HCT116 (cell line): ENCODE results near the gene OR5C1. TPM values are rescaled to one million over a fixed set of nuclear protein-coding genes. Genes with fewer than 3 reads are reported as not detected.

Source experiments
- ATAC-seq: fragments of 200-7000 bp; cut with Tn5 transposase; 2 replicates; pipeline ENCODE4 v1.9.1; 2020; ENCODE audit warnings: mild to moderate bottlenecking, moderate library complexity
- BruUV-seq: library from RNA; stranded (reverse); fragments of 400-500 nt; replicated peaks from 2 replicates; lab custom pipeline; 2021; lab: Mats Ljungman, UMichigan
- CTCF ChIA-PET: fragments of 300-600 bp; sonication (Branson Sonifier 250); formaldehyde crosslinking; loops from one replicate; lab custom pipeline; 2021; ENCODE audit warnings: antibody characterized with exemption; lab: Charles Lee
- POLR2A ChIA-PET: fragments of 300-600, 350-600 bp; sonication (Branson Sonifier 250); formaldehyde crosslinking; loops from one replicate; lab custom pipeline; 2021; ENCODE audit warnings: antibody characterized with exemption; lab: Charles Lee
- RAD21 ChIA-PET, 2 experiments: fragments of 300-600 bp; sonication (Branson Sonifier 250); formaldehyde crosslinking; loops; one replicate each; lab custom pipeline; 2023; ENCODE audit warnings: low total read pairs in 2 of 2; ENCODE audit not compliant: uncharacterized antibody in 2 of 2, unreplicated experiment in 2 of 2, low non-redundant PET in 1 of 2; lab: Charles Lee
- DNase-seq: peaks from one replicate; pipeline ENCODE4 v3.0.0-alpha.2; 2010; ENCODE audit warnings: low read depth, low spot score
- H2AFZ ChIP-seq: fragments of 200-600 bp; shearing (Covaris generic), sonication (generic); 2 replicates; pipeline ENCODE4 v1.6.1; 2017; ENCODE audit warnings: low read depth, mixed run types, mixed read lengths, antibody characterized with exemption, low read length; ENCODE audit not compliant: poor library complexity, severe bottlenecking
- H3K27ac ChIP-seq: 2 replicates; pipeline ENCODE4 v1.5.1; 2012; ENCODE audit warnings: low read depth, low read length
- H3K27me3 ChIP-seq: fragments of 200-600 bp; sonication (generic); 2 replicates; pipeline ENCODE4 v1.6.1; 2016; ENCODE audit warnings: mixed run types, low read length, mixed read lengths; ENCODE audit not compliant: insufficient read depth
- H3K36me3 ChIP-seq, 2 experiments: fragments of 200-500 bp in 1 of 2; fragments of 200-600 bp in 1 of 2; sonication (Bioruptor generic) in 1 of 2; sonication (generic) in 1 of 2; 2 replicates each; pipeline versions ENCODE4 v1.5.1 to v1.6.1; 2014 to 2016; ENCODE audit warnings: low read length in 2 of 2, inconsistent platforms in 1 of 2, mixed read lengths in 1 of 2, mixed run types in 1 of 2; ENCODE audit not compliant: insufficient read depth in 2 of 2, control insufficient read depth in 1 of 2
- H3K4me1 ChIP-seq, 2 experiments: fragments of 200-600 bp in 1 of 2; sonication (generic) in 1 of 2; 2 replicates each; pipeline versions ENCODE4 v1.5.1 to v1.6.1; 2012 to 2017; ENCODE audit warnings: low read length in 2 of 2, inconsistent platforms in 1 of 2, mild to moderate bottlenecking in 1 of 2, mixed read lengths in 1 of 2, mixed run types in 1 of 2, moderate library complexity in 1 of 2; ENCODE audit not compliant: insufficient read depth in 2 of 2, control insufficient read depth in 1 of 2
- H3K4me2 ChIP-seq: fragments of 200-600 bp; sonication (generic); 2 replicates; pipeline ENCODE4 v1.6.1; 2017; ENCODE audit warnings: mixed run types, low read length, mixed read lengths
- H3K4me3 ChIP-seq, 2 experiments: fragments of 200-600 bp in 1 of 2; sonication (generic) in 1 of 2; replicated peaks in 1 of 2; 2 replicates each; pipeline ENCODE4 v1.5.1; 2011 to 2016; ENCODE audit warnings: low read length in 2 of 2, control low read depth in 1 of 2, low read depth in 1 of 2, mild to moderate bottlenecking in 1 of 2, mixed read lengths in 1 of 2, mixed run types in 1 of 2
- H3K79me2 ChIP-seq: fragments of 200-600 bp; sonication (generic); 2 replicates; pipeline ENCODE4 v1.6.1; 2017; ENCODE audit warnings: mild to moderate bottlenecking, mixed run types, low read length, moderate library complexity, mixed read lengths; ENCODE audit not compliant: insufficient read depth
- H3K9ac ChIP-seq: fragments of 200-600 bp; sonication (generic); 2 replicates; pipeline ENCODE4 v1.6.1; 2016; ENCODE audit warnings: low read length, mixed read lengths
- H3K9me2 ChIP-seq: fragments of 200-600 bp; sonication (generic), shearing (Covaris generic); 2 replicates; pipeline ENCODE4 v1.6.1; 2017; ENCODE audit warnings: mixed run types, mild to moderate bottlenecking, moderate library complexity; ENCODE audit not compliant: insufficient read depth
- H3K9me3 ChIP-seq, 2 experiments: fragments of 200-500 bp in 1 of 2; fragments of 200-600 bp in 1 of 2; sonication (Bioruptor generic) in 1 of 2; sonication (generic) in 1 of 2; 2 replicates each; pipeline ENCODE4 v1.6.1; 2014 to 2017; ENCODE audit warnings: low read length in 2 of 2, mixed read lengths in 2 of 2, inconsistent platforms in 1 of 2, low read depth in 1 of 2, mild to moderate bottlenecking in 1 of 2, mixed run types in 1 of 2, moderate library complexity in 1 of 2; ENCODE audit not compliant: control insufficient read depth in 1 of 2, insufficient read depth in 1 of 2
- H4K20me1 ChIP-seq: fragments of 200-600 bp; sonication (generic), shearing (Covaris generic); 2 replicates; pipeline ENCODE4 v1.6.1; 2017; ENCODE audit warnings: mixed run types, mild to moderate bottlenecking, moderate library complexity; ENCODE audit not compliant: insufficient read depth
- CBX3 ChIP-seq: IDR thresholded peaks from 2 replicates; pipeline ENCODE4 v1.6.1; 2012; ENCODE audit warnings: low read depth
- CEBPB ChIP-seq: IDR thresholded peaks from 2 replicates; pipeline ENCODE4 v1.6.1; 2012; ENCODE audit warnings: low read depth
- ELF1 ChIP-seq: IDR thresholded peaks from 2 replicates; pipeline ENCODE4 v1.6.1; 2012; ENCODE audit warnings: low read depth, borderline replicate concordance
- EZH2 ChIP-seq: fragments of 200-600 bp; sonication (generic); IDR thresholded peaks from 2 replicates; pipeline ENCODE4 v1.6.1; 2017; ENCODE audit warnings: antibody characterized with exemption, mixed run types
- FOSL1 ChIP-seq: IDR thresholded peaks from 2 replicates; pipeline ENCODE4 v1.6.1; 2012; ENCODE audit warnings: low read depth
- JUND ChIP-seq: IDR thresholded peaks from 2 replicates; pipeline ENCODE4 v1.6.1; 2012
- POLR2A ChIP-seq: IDR thresholded peaks from 2 replicates; pipeline ENCODE4 v1.7.0; 2011; ENCODE audit warnings: borderline replicate concordance; ENCODE audit not compliant: insufficient read depth, insufficient read length; ENCODE audit errors: extremely low read depth
- POLR2AphosphoS5 ChIP-seq: IDR thresholded peaks from 2 replicates; pipeline ENCODE4 v1.6.1; 2011; ENCODE audit warnings: mild to moderate bottlenecking, low read depth, low read length, moderate library complexity
- RAD21 ChIP-seq: IDR thresholded peaks from 2 replicates; pipeline ENCODE4 v1.6.1; 2012; ENCODE audit warnings: low read depth, mild to moderate bottlenecking
- SP1 ChIP-seq: IDR thresholded peaks from 2 replicates; pipeline ENCODE4 v1.6.1; 2012; ENCODE audit warnings: low read depth
- SRF ChIP-seq: IDR thresholded peaks from 2 replicates; pipeline ENCODE4 v1.6.1; 2012; ENCODE audit warnings: low read depth
- TCF7L2 ChIP-seq: IDR thresholded peaks from 2 replicates; pipeline ENCODE4 v1.7.0; 2011; ENCODE audit warnings: borderline replicate concordance, inconsistent platforms; ENCODE audit not compliant: insufficient read depth, insufficient read length; ENCODE audit errors: extremely low read depth
- ZBTB33 ChIP-seq: IDR thresholded peaks from 2 replicates; pipeline ENCODE4 v1.6.1; 2011; ENCODE audit warnings: mild to moderate bottlenecking, low read length, moderate library complexity; ENCODE audit not compliant: insufficient replicate concordance; ENCODE audit errors: extremely low read depth
- ZNF274 ChIP-seq: fragments of 200-500 bp; sonication (Bioruptor generic); IDR thresholded peaks from 2 replicates; pipeline ENCODE4 v1.6.1; 2014; ENCODE audit warnings: mild to moderate bottlenecking, low read depth, low read length, inconsistent platforms
- intact Hi-C: fragments of 100-400 bp; cut with micrococcal nuclease; formaldehyde crosslinking; loops from 2 replicates; pipeline ENCODE4 v1.10.0; 2022
- total RNA-seq: library from RNA; stranded (reverse); gene quantifications from one replicate; pipeline ENCODE4 v1.2.1, GENCODE V29; 2021; ENCODE audit not compliant: unreplicated experiment

OR5C1 gene
- total RNA-seq, 1 experiment from 2014 or later, result not detected

- ChIA-PET RAD21 (no interaction called here), POLR2A (no interaction called here)
- intact Hi-C loops, result no loop called here
Measured at GRCh38 chr9:122815544-122815943, 26.8 kb downstream of the OR5C1 start.

More at GRCh38 chr9:122815544-122815943, 26.8 kb downstream of the OR5C1 start:
- H3K4me1 ChIP-seq, result peaks cover 4 to 10% of the 10 kb centered on the region in 2 experiments; a peak in 3 of 4 replicates
- CTCF ChIA-PET, result no interaction called here
- H3K36me3 ChIP-seq, result peaks cover 0 to 5% of the 10 kb centered on the region in 2 experiments; a peak in 2 of 4 replicates
- no TSS peak for BruUV-seq
- peak; percentile 38 for TF ChIP-seq JUND
- TF ChIP-seq SP1, result peak; percentile 17; the same call in 1 of the 2 replicates
- TF ChIP-seq ELF1, result no peak
- no peak for TF ChIP-seq SRF
- TF ChIP-seq TCF7L2, result no peak
- no peak for TF ChIP-seq ZNF274
- no peak for TF ChIP-seq POLR2A
- TF ChIP-seq EZH2, result no peak
- TF ChIP-seq CEBPB, result no peak
- no peak for TF ChIP-seq POLR2AphosphoS5
- TF ChIP-seq CBX3, result no peak
- TF ChIP-seq RAD21, result 0 out of 2 replicates have a peak, but pooled peaks have one; percentile 17
- TF ChIP-seq ZBTB33, result no peak
- peak; percentile 33; the same call in 1 of the 2 replicates for TF ChIP-seq FOSL1
- H4K20me1 ChIP-seq, result no peaks in the 10 kb centered on the region
- no peak overlapping the region for H3K4me3 ChIP-seq
- no peak overlapping the region for H3K9ac ChIP-seq
- ATAC-seq (no peak), DNase-seq (no peak)
- H3K9me2 ChIP-seq, result no peaks in the 10 kb centered on the region
- no peaks in the 10 kb centered on the region for H3K9me3 ChIP-seq
- H2AFZ ChIP-seq, result no peak overlapping the region
- no peak overlapping the region for H3K4me2 ChIP-seq
- no peaks in the 10 kb centered on the region for H3K27me3 ChIP-seq
- H3K27ac ChIP-seq, result no peak overlapping the region
- H3K79me2 ChIP-seq, result no peaks in the 10 kb centered on the region
